Erythroblast (primary cell): ENCODE measurements around the gene FOXP1.

Source experiments
- GATA1 ChIP-seq: IDR thresholded peaks from 2 replicates; pipeline ENCODE4 v1.6.1; 2011; ENCODE audit warnings: low read depth, mild to moderate bottlenecking, control low read depth, low read length, moderate library complexity
- POLR2A ChIP-seq: IDR thresholded peaks from 2 replicates; pipeline ENCODE4 v1.6.1; 2011; ENCODE audit warnings: mild to moderate bottlenecking, low read length

- TF ChIP-seq POLR2A (no peak), GATA1 (no peak)
Measured at GRCh38 chr3:71299160-71299559, 284.4 kb downstream of the FOXP1 start.
